ENCODE measurements around the gene LRRC23. TPM values are rescaled to one million over a fixed set of nuclear protein-coding genes. Genes with fewer than 3 reads are reported as not detected.

Gene LRRC23
- total and polyA plus RNA-seq, 5 donors from 2014 or later: 2.2 to 6.6 (median 4.7) TPM

DNA sequence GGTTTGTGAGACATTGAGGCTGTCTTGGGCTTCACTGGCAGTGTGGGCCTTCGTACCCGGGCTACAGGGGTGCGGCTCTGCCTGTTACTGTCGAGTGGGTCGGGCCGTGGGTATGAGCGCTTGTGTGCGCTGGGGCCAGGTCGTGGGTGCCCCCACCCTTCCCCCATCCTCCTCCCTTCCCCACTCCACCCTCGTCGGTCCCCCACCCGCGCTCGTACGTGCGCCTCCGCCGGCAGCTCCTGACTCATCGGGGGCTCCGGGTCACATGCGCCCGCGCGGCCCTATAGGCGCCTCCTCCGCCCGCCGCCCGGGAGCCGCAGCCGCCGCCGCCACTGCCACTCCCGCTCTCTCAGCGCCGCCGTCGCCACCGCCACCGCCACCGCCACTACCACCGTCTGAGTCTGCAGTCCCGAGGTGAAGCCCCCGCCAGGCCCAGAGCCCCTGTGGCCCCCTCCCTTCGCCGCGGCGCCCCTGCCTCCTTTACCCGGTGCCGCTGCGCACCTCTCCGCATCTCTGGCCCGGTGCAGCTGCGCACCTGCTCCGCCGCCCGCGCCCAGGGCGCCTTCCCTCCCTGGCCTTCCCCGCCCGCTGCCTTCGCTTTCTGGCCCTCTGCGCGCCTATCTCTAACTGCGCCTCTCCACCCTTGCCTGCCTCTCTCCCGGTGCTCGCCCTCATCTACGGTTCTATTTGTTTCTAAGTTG lies 9.8 kb downstream of the LRRC23 start, which contains the start of gene ENO2:
TSS of gene ENO2 (plus strand) at position 335 of the 701 bp plus-strand sequence. CDS start 1,253 bp downstream, outside the sequence.
- peak; percentile 94 to 97 for ATAC-seq (ENCODE audit: low read depth in 2 of 2)
- H3K27ac Mint-ChIP-seq: peak within 1 kb of the TSS; percentile 86 to 97 (median 96)

GRCh38 chr12:6914947-6915788 lies 10.5 kb downstream of the LRRC23 start:
- Mint-ChIP-seq H3K9me3 (no peaks in the 10 kb centered on the region), H3K27me3 (no peaks in the 10 kb centered on the region), H3K4me1 (peaks cover 0 to 48% (median 26%) of the 10 kb centered on the region in 4 donors), H3K4me3 (peak overlapping the region; percentile 89 to 99 (median 94)), H3K36me3 (peaks cover 20% of the 10 kb centered on the region), H3K27ac (peak overlapping the region; percentile 82 to 97 (median 96))
- peaks cover 28% of the 10 kb centered on the region for H3K4me1 ChIP-seq (ENCODE audit: control insufficient read depth, insufficient read depth, low read length, poor library complexity, severe bottlenecking)
- H3K9me3 ChIP-seq (ENCODE audit: control insufficient read depth in 2 of 2, low read length in 2 of 2): no peaks in the 10 kb centered on the region
- H3K27ac ChIP-seq (ENCODE audit: insufficient read depth, low read length, poor library complexity, severe bottlenecking): peak overlapping the region; percentile 81
- peaks cover 21% of the 10 kb centered on the region for H3K36me3 ChIP-seq (ENCODE audit: control insufficient read depth, insufficient read depth, low read length)
- H3K4me3 ChIP-seq (ENCODE audit: low read depth, low read length): peak overlapping the region; percentile 68
- no peaks in the 10 kb centered on the region for H3K27me3 ChIP-seq (ENCODE audit: control insufficient read depth, insufficient read depth, low read length)
- DNase-seq: peak in 1 of 3 donors; percentile 23
- ATAC-seq (ENCODE audit: low read depth in 2 of 2): no peak

More for the DNA sequence above, 9.8 kb downstream of the LRRC23 start, which contains the start of gene ENO2:
- Histone ChIP-seq H3K9me3 (ENCODE audit: control insufficient read depth in 2 of 2, low read length in 2 of 2) (no peaks in the 10 kb centered on the region), H3K4me3 (ENCODE audit: low read depth, low read length) (peak within 1 kb of the TSS; percentile 68), H3K27ac (ENCODE audit: insufficient read depth, low read length, poor library complexity, severe bottlenecking) (peak within 1 kb of the TSS; percentile 81), H3K27me3 (ENCODE audit: control insufficient read depth, insufficient read depth, low read length) (no peaks in the 10 kb centered on the region), H3K4me1 (ENCODE audit: control insufficient read depth, insufficient read depth, low read length, poor library complexity, severe bottlenecking) (peaks cover 28% of the 10 kb centered on the region), H3K36me3 (ENCODE audit: control insufficient read depth, insufficient read depth, low read length) (peaks cover 19% of the 10 kb centered on the region)
- peak; percentile 81 to 87 (median 84) for DNase-seq
- H3K4me1 Mint-ChIP-seq: peaks cover 0 to 43% (median 27%) of the 10 kb centered on the region in 4 donors
- peak within 1 kb of the TSS; percentile 89 to 99 (median 94) for H3K4me3 Mint-ChIP-seq
- peaks cover 13% of the 10 kb centered on the region for H3K36me3 Mint-ChIP-seq
- no peaks in the 10 kb centered on the region for H3K27me3 Mint-ChIP-seq
- H3K9me3 Mint-ChIP-seq: no peaks in the 10 kb centered on the region

DNA sequence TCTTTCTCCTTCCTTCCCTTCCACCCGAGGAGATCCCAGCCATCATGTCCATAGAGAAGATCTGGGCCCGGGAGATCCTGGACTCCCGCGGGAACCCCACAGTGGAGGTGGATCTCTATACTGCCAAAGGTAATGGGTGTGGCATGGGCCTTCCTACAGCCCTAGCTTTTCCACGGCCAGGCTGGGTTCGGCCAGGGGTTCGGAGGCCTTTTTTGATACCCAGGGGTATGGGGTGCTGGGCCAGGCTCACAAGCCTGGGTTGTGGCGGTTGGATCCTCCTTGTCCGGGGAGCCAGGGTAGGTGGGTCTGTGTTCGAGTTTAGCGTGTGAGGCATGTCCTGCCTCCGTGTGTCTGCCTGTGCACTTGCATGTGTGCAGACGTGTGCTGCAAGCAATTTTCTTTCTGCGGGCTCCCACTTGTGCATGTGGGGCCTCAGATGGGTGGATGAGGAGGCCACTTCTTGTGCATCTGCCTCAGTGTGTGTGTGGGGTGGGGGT lies 11.2 kb downstream of the LRRC23 start:
- Histone ChIP-seq H3K36me3 (ENCODE audit: control insufficient read depth, insufficient read depth, low read length) (peaks cover 21% of the 10 kb centered on the region), H3K27ac (ENCODE audit: insufficient read depth, low read length, poor library complexity, severe bottlenecking) (peak overlapping the region; percentile 81), H3K27me3 (ENCODE audit: control insufficient read depth, insufficient read depth, low read length) (no peaks in the 10 kb centered on the region), H3K4me1 (ENCODE audit: control insufficient read depth, insufficient read depth, low read length, poor library complexity, severe bottlenecking) (peaks cover 28% of the 10 kb centered on the region), H3K4me3 (ENCODE audit: low read depth, low read length) (no peak overlapping the region), H3K9me3 (ENCODE audit: control insufficient read depth in 2 of 2, low read length in 2 of 2) (no peaks in the 10 kb centered on the region)
- ATAC-seq (ENCODE audit: low read depth in 2 of 2) (no peak), DNase-seq (no peak)
- Mint-ChIP-seq H3K9me3 (no peaks in the 10 kb centered on the region), H3K4me3 (peak overlapping the region; percentile 76 to 99 (median 88)), H3K36me3 (peaks cover 20% of the 10 kb centered on the region), H3K27ac (peak overlapping the region in 2 of 3 donors; percentile 14 to 86), H3K4me1 (peaks cover 0 to 48% (median 26%) of the 10 kb centered on the region in 4 donors), H3K27me3 (no peaks in the 10 kb centered on the region)

GRCh38 chr12:6916426-6917200 lies 12.0 kb downstream of the LRRC23 start:
- DNase-seq (no peak), ATAC-seq (ENCODE audit: low read depth in 2 of 2) (no peak)
- Histone ChIP-seq H3K4me3 (ENCODE audit: low read depth, low read length) (no peak overlapping the region), H3K27ac (ENCODE audit: insufficient read depth, low read length, poor library complexity, severe bottlenecking) (peak overlapping the region; percentile 8), H3K9me3 (ENCODE audit: control insufficient read depth in 2 of 2, low read length in 2 of 2) (no peaks in the 10 kb centered on the region), H3K27me3 (ENCODE audit: control insufficient read depth, insufficient read depth, low read length) (no peaks in the 10 kb centered on the region), H3K36me3 (ENCODE audit: control insufficient read depth, insufficient read depth, low read length) (peaks cover 28% of the 10 kb centered on the region), H3K4me1 (ENCODE audit: control insufficient read depth, insufficient read depth, low read length, poor library complexity, severe bottlenecking) (peaks cover 28% of the 10 kb centered on the region)
- Mint-ChIP-seq H3K4me3 (peak overlapping the region; percentile 76 to 99 (median 88)), H3K36me3 (peaks cover 20% of the 10 kb centered on the region), H3K9me3 (no peaks in the 10 kb centered on the region), H3K27me3 (no peaks in the 10 kb centered on the region), H3K4me1 (peaks cover 0 to 48% (median 26%) of the 10 kb centered on the region in 4 donors), H3K27ac (peak overlapping the region in 2 of 3 donors; percentile 79 to 86)

GRCh38 chr12:6917491-6918231 lies 13.0 kb downstream of the LRRC23 start:
- H3K9me3 Mint-ChIP-seq: no peaks in the 10 kb centered on the region
- H3K4me3 Mint-ChIP-seq: peak overlapping the region in 3 of 4 donors; percentile 11 to 84 (median 15)
- no peaks in the 10 kb centered on the region for H3K27me3 ChIP-seq (ENCODE audit: control insufficient read depth, insufficient read depth, low read length)
- peaks cover 0 to 51% (median 26%) of the 10 kb centered on the region in 4 donors for H3K4me1 Mint-ChIP-seq
- H3K36me3 Mint-ChIP-seq: peaks cover 23% of the 10 kb centered on the region
- H3K36me3 ChIP-seq (ENCODE audit: control insufficient read depth, insufficient read depth, low read length): peaks cover 30% of the 10 kb centered on the region
- no peak overlapping the region for H3K27ac ChIP-seq (ENCODE audit: insufficient read depth, low read length, poor library complexity, severe bottlenecking)
- no peak overlapping the region for H3K4me3 ChIP-seq (ENCODE audit: low read depth, low read length)
- H3K27me3 Mint-ChIP-seq: no peaks in the 10 kb centered on the region
- H3K4me1 ChIP-seq (ENCODE audit: control insufficient read depth, insufficient read depth, low read length, poor library complexity, severe bottlenecking): peaks cover 28% of the 10 kb centered on the region
- DNase-seq: no peak
- H3K9me3 ChIP-seq (ENCODE audit: control insufficient read depth in 2 of 2, low read length in 2 of 2): no peaks in the 10 kb centered on the region
- H3K27ac Mint-ChIP-seq: peak overlapping the region in 1 of 3 donors; percentile 79
- no peak for ATAC-seq (ENCODE audit: low read depth in 2 of 2)

DNA sequence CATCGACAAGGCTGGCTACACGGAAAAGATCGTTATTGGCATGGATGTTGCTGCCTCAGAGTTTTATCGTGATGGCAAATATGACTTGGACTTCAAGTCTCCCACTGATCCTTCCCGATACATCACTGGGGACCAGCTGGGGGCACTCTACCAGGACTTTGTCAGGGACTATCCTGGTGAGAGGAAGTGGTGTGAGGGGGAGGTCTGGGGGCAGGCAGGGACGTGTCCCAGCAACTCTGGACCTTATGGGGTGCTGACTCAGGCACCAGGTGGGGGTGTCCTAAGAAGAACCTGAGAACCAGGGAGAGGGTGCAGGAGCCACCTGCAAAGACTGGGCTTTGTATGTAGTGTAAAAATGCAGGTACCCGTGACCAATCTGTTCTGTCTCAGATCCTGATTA lies 15.0 kb downstream of the LRRC23 start:
- no peak overlapping the region for H3K27ac ChIP-seq (ENCODE audit: insufficient read depth, low read length, poor library complexity, severe bottlenecking)
- Mint-ChIP-seq H3K4me1 (peaks cover 0 to 47% (median 25%) of the 10 kb centered on the region in 4 donors), H3K9me3 (no peaks in the 10 kb centered on the region)

More for the DNA sequence above, 15.0 kb downstream of the LRRC23 start:
- H3K36me3 ChIP-seq (ENCODE audit: control insufficient read depth, insufficient read depth, low read length): peaks cover 30% of the 10 kb centered on the region
- H3K27ac Mint-ChIP-seq: peak overlapping the region in 2 of 3 donors; percentile 43 to 71
- H3K4me1 ChIP-seq (ENCODE audit: control insufficient read depth, insufficient read depth, low read length, poor library complexity, severe bottlenecking): peaks cover 21% of the 10 kb centered on the region
- H3K27me3 Mint-ChIP-seq: no peaks in the 10 kb centered on the region
- H3K9me3 ChIP-seq (ENCODE audit: control insufficient read depth in 2 of 2, low read length in 2 of 2): no peaks in the 10 kb centered on the region
- H3K4me3 ChIP-seq (ENCODE audit: low read depth, low read length): no peak overlapping the region
- no peaks in the 10 kb centered on the region for H3K27me3 ChIP-seq (ENCODE audit: control insufficient read depth, insufficient read depth, low read length)
- H3K4me3 Mint-ChIP-seq: peak overlapping the region in 1 of 4 donors; percentile 89
- no peak for ATAC-seq (ENCODE audit: low read depth in 2 of 2)
- H3K36me3 Mint-ChIP-seq: peaks cover 23% of the 10 kb centered on the region
- DNase-seq: no peak

Measured in CD4-positive, CD25-positive, alpha-beta regulatory T cell (primary cell).